Right lobe of liver (tissue), 6 donors: ENCODE results near the gene TECPR2. TPM values are rescaled to one million over a fixed set of nuclear protein-coding genes. Genes with fewer than 3 reads are reported as not detected.

Source experiments
- ATAC-seq, 4 donors: fragments of 200-7000 bp; cut with Tn5 transposase; one replicate each; pipeline ENCODE4 v1.9.1; 2020; ENCODE audit warnings: mild to moderate bottlenecking in 4 of 4, moderate library complexity in 4 of 4
- DNase-seq, 3 donors: peaks; one replicate each; pipeline ENCODE4 v3.0.0-alpha.2; 2020
- H3K27ac ChIP-seq, 3 donors: fragments of 200-600 bp; one replicate each; pipeline ENCODE4 v1.8.0; 2022
- H3K27me3 ChIP-seq, 2 donors: fragments of 200-600 bp; one replicate each; pipeline ENCODE4 v1.8.0; 2022
- H3K36me3 ChIP-seq, 4 donors: fragments of 200-600 bp; sonication (generic) in 1 of 4; one replicate each; pipeline versions ENCODE4 v1.5.1 to v1.8.0; 2017 to 2022; ENCODE audit warnings: control low read depth in 1 of 4
- H3K4me1 ChIP-seq, 4 donors: fragments of 200-600 bp; sonication (generic) in 1 of 4; one replicate each; pipeline versions ENCODE4 v1.5.1 to v1.8.0; 2017 to 2022; ENCODE audit warnings: control low read depth in 1 of 4
- H3K4me3 ChIP-seq, 3 donors: fragments of 200-600 bp; one replicate each; pipeline ENCODE4 v1.8.0; 2022
- H3K9me3 ChIP-seq, 4 donors: fragments of 200-600 bp; sonication (generic) in 1 of 4; one replicate each; pipeline versions ENCODE4 v1.5.1 to v1.8.0; 2017 to 2022; ENCODE audit warnings: control low read depth in 1 of 4
- POLR2A ChIP-seq: fragments of 450-650 bp; IDR thresholded peaks from one replicate; pipeline ENCODE4 v1.6.1; 2017; ENCODE audit warnings: antibody characterized with exemption, mild to moderate bottlenecking
- WGBS: methylation state at CpG from one replicate; pipeline ENCODE4 v1.1.6; 2018; ENCODE audit warnings: low coverage, low lambda C conversion rate; ENCODE audit not compliant: insufficient coverage; ENCODE audit errors: missing lambda C conversion rate; 5-methylcytosine and 5-hydroxymethylcytosine counted together
- intact Hi-C, 2 donors: fragments of 100-400 bp; cut with DNase I; formaldehyde crosslinking; loops; one replicate each; pipeline versions ENCODE4 v1.11.2 to v1.14.1; 2022
- total RNA-seq, 6 experiments: library from RNA; depleted of rRNA in 2 of 6; stranded (reverse); fragments of >200 nt in 2 of 6; fragmentation: NEBNext Ultra II Directional in 3 of 6; extraction: Animal tissue kit (Norgen Biotek cat#: 25700) in 3 of 6; gene quantifications; one replicate each; pipeline versions ENCODE4 v1.1.0 to v1.2.4, GENCODE V29; 2016 to 2023
- TF ChIP-seq, protein P1 (sequence below), 4 donors: fragments of 200-600 bp in 3 of 4; fragments of 450-650 bp in 1 of 4; IDR thresholded peaks; one replicate each; pipeline versions ENCODE4 v1.5.1 to v1.8.0; 2016 to 2022; ENCODE audit warnings: antibody characterized with exemption in 4 of 4, mild to moderate bottlenecking in 2 of 4
- donor health status: DM: no; HTN: yes; CAD: no.
- donor health status: DM: no; HTN: no; CAD: no.
- donor health status: DM: no; HTN: no; CAD: no.
- donor health status: DM: no; HTN: yes; CAD: no.
- donor health status: DM: no; HTN: yes; CAD: no.

The TECPR2 gene
- total RNA-seq, 6 experiments from 2014 or later, result 5.5 to 10.5 (median 9.4) TPM

DNA sequence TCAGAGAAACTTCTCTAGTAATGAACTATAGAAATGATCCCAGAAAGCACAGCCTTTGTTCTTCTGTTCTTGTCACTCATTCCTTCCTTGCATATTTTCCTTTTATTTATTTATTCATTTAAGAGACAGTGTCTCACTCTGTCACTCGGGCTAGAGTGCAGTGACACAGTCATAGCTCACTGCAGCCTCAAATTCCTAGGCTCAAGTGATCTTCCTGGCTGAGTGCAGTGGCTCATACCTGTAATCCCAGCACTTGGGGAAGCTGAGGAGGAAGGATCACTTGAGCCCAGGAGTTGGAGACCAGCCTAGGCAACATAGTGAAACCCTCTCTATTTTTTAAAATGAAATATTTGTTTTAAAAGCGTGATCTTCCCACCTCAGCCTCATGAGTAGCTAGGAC lies 11.5 kb downstream of the TECPR2 start:
- Histone ChIP-seq H3K36me3 (peaks cover 0 to 2% (median 0%) of the 10 kb centered on the region in 4 donors), H3K9me3 (no peaks in the 10 kb centered on the region), H3K27me3 (no peaks in the 10 kb centered on the region), H3K4me3 (no peak overlapping the region), H3K27ac (no peak overlapping the region), H3K4me1 (peaks cover 0 to 9% (median 0%) of the 10 kb centered on the region in 4 donors)
- TF ChIP-seq, protein P1, sequence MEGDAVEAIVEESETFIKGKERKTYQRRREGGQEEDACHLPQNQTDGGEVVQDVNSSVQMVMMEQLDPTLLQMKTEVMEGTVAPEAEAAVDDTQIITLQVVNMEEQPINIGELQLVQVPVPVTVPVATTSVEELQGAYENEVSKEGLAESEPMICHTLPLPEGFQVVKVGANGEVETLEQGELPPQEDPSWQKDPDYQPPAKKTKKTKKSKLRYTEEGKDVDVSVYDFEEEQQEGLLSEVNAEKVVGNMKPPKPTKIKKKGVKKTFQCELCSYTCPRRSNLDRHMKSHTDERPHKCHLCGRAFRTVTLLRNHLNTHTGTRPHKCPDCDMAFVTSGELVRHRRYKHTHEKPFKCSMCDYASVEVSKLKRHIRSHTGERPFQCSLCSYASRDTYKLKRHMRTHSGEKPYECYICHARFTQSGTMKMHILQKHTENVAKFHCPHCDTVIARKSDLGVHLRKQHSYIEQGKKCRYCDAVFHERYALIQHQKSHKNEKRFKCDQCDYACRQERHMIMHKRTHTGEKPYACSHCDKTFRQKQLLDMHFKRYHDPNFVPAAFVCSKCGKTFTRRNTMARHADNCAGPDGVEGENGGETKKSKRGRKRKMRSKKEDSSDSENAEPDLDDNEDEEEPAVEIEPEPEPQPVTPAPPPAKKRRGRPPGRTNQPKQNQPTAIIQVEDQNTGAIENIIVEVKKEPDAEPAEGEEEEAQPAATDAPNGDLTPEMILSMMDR (IDR thresholded peaks at IDR 0.05), result no peak
- no peak for TF ChIP-seq POLR2A
- ATAC-seq, result no peak
- 88% methylated on average over 2 of the region's 2 CpGs for WGBS
- intact Hi-C loops, result no loop called here
- no peak for DNase-seq

DNA sequence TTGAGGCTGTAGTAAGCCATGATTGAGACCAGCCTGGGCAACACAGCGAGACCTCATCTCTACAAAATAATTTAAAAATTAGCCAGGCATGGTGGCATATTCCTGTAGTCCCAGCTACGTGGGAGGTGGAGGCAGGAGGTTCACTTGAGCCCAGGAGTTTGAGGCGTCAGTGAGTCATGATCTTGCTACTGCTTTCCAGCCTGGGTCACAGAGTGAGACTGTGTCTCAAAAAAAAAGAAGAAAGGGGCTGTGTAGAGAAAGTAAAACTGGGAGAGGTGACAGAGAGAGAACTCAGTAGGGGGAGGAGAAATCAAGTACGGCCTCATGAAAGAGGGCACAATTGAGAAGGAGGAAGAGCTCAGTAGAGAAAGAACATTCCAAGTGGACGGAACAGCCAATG lies 12.4 kb downstream of the TECPR2 start:
- no peaks in the 10 kb centered on the region for H3K27me3 ChIP-seq
- H3K4me3 ChIP-seq, result no peak overlapping the region
- DNase-seq, result no peak
- no peaks in the 10 kb centered on the region for H3K9me3 ChIP-seq
- no peak for TF ChIP-seq POLR2A
- TF ChIP-seq, protein P1 (IDR thresholded peaks at IDR 0.05), result no peak
- intact Hi-C loops, result no loop called here
- ATAC-seq, result no peak
- H3K4me1 ChIP-seq, result peaks cover 0 to 9% (median 0%) of the 10 kb centered on the region in 4 donors
- H3K27ac ChIP-seq, result no peak overlapping the region
- peaks cover 0 to 2% (median 0%) of the 10 kb centered on the region in 4 donors for H3K36me3 ChIP-seq
- 95% methylated on average over 2 of the region's 5 CpGs for WGBS

DNA sequence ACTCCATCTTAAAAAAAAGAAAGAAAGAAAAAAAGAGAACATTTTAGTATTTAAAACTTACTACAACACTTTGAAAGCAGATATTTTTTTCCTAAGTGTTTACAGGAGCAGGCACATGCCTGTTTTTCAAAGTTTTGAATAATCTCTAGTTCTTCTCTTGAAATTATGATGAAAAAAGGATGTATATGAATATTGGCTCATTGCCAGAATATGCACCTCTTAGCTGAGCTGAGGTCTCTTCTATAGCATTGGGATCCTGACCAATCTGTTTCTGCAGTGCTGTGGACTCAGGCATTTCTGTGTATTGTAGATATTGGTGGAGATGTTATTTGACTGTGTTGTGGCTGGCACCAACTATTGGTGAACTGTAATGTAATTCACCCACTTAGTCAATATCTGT lies 15.0 kb downstream of the TECPR2 start:
- no peak overlapping the region for H3K4me3 ChIP-seq
- DNase-seq (no peak), ATAC-seq (no peak)
- TF ChIP-seq POLR2A, result no peak
- TF ChIP-seq, protein P1 (IDR thresholded peaks at IDR 0.05), result no peak
- H3K4me1 ChIP-seq, result peaks cover 0 to 9% (median 0%) of the 10 kb centered on the region in 4 donors
- intact Hi-C loops, result no loop called here
- no peaks in the 10 kb centered on the region for H3K27me3 ChIP-seq
- no peaks in the 10 kb centered on the region for H3K9me3 ChIP-seq
- peaks cover 0 to 4% (median 1%) of the 10 kb centered on the region in 4 donors for H3K36me3 ChIP-seq
- no peak overlapping the region for H3K27ac ChIP-seq

DNA sequence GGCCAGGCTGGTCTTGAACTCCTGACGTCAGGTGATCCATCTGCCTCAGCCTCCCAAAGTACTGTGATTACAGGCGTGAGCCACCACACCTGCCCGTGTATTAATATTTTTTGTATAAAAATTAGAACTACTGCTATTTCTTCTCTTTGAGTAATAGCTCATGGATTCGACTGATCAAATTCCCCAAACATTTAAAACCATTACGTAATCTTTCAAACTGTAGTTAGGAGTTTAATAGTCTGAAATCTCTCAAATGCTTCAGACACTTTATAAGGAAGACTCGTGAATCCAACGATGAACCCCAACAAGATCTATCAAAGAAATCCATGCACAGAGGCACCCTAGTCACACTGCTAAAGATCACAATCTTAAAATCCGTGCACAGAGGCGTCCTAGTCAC lies 16.1 kb downstream of the TECPR2 start:
- no peak for ATAC-seq

More for the DNA sequence above, 16.1 kb downstream of the TECPR2 start:
- Histone ChIP-seq H3K27me3 (no peaks in the 10 kb centered on the region), H3K4me1 (peaks cover 0 to 9% (median 0%) of the 10 kb centered on the region in 4 donors), H3K4me3 (no peak overlapping the region), H3K36me3 (peaks cover 0 to 4% (median 1%) of the 10 kb centered on the region in 4 donors), H3K9me3 (no peaks in the 10 kb centered on the region), H3K27ac (no peak overlapping the region)
- WGBS, result 96% methylated on average over 9 of the region's 9 CpGs
- DNase-seq, result no peak
- TF ChIP-seq POLR2A, result no peak
- TF ChIP-seq, protein P1 (IDR thresholded peaks at IDR 0.05), result no peak
- intact Hi-C loops, result no loop called here
